HG03439 (cell line): ENCODE measurements around the gene NEUROG1.
"Not testable (repeated sequence)": the region's sequence is repeated elsewhere in the genome, so short reads cannot be mapped to it uniquely, and the experiment has no call there.

Experiments
- ATAC-seq: cut with Tn5 transposase; IDR thresholded peaks from one replicate; pipeline ENCODE4 v1.9.1; 2021; ENCODE audit warnings: mild to moderate bottlenecking, moderate library complexity; ENCODE audit not compliant: unreplicated experiment

Gene NEUROG1

DNA sequence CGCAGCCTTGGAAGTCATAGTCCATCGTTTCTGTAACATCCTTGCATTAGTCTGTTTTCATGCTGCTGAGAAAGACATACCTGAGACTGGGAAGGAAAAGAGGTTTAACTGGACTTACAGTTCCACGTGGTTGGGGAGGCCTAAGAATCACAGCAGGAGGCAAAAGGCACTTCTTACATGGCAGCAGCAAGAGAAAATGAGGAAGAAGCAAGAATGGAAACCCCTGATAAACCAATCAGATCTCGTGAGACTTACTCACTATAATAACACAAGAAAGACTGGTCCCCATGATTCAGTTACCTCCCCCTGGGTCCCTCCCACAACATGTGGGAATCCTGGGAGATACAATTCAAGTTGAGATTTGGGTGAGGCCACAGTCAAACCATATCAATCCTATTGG is 40.2 kb downstream of the NEUROG1 start:
- not testable (repeated sequence) for ATAC-seq

DNA sequence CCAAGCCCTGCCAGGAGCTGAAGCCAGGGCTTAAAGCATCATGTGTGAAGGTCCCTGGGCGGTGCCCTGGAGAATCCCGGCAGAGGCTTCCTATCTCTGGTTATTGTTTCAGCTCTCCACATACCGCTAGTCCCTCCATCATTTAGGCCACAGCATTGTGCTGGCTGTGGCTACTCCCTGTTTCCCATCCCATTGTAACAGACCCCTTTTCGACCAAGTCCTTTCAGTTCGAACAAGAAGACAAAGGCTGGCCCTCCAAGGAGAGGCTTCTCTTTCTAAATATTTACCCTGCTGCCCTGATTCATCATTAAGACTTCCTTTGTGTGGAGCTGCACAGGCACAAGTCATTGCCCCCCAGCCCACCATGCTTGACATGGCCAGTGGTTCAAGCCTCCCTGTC is 41.6 kb downstream of the NEUROG1 start:
- ATAC-seq = no peak

DNA sequence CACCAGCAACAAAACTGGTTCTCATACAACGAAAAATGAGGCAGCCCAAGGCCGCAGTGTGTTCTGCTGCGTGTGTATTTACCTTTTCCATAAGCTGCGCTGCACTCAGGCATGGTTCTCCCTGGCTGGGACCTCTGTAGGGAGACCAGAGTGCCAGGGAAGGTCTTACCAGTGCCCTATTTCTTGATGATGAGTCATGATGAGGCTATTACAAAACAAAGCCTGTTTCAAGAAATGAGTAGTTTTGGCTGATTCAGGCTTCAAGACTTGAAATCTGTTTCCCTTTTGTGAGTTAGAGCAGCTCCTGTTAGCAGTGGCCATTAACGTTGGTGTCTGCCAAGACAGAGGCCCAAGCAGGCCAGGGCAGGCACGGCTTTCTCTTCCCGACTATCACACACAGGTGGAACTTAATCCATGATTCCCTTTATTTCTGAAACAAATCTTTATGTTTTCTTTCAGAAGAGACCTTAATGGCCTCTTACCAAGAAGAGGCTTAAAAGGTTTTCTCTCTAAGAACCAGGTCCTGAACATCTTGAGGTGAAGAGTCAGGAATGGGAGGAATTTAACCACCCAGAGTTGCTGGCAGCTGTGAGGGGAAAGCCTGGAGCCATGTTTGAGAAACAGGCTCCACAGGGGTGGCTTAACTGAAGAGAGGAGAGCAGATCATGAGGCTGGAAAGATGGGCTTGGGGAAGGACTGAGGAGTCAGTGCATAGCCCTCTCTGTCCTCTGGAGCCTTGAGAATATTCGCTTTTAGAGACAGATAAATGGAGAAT is 42.2 kb downstream of the NEUROG1 start:
- ATAC-seq = no peak

DNA sequence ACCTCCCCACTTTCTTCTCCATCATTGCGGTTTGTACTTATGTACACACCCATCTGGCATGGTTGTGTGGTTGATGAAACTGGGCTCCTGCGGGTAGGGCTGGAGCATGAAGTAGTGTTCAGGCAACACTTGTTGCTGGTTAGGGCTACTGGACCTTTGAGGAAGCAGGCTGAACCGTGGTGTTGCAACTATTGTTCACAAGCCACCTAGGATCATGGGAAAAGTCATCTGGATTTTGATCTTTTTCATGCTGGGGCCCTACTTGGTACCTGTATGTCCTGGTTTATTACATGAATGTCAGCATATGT is 43.5 kb downstream of the NEUROG1 start:
- no peak for ATAC-seq

DNA sequence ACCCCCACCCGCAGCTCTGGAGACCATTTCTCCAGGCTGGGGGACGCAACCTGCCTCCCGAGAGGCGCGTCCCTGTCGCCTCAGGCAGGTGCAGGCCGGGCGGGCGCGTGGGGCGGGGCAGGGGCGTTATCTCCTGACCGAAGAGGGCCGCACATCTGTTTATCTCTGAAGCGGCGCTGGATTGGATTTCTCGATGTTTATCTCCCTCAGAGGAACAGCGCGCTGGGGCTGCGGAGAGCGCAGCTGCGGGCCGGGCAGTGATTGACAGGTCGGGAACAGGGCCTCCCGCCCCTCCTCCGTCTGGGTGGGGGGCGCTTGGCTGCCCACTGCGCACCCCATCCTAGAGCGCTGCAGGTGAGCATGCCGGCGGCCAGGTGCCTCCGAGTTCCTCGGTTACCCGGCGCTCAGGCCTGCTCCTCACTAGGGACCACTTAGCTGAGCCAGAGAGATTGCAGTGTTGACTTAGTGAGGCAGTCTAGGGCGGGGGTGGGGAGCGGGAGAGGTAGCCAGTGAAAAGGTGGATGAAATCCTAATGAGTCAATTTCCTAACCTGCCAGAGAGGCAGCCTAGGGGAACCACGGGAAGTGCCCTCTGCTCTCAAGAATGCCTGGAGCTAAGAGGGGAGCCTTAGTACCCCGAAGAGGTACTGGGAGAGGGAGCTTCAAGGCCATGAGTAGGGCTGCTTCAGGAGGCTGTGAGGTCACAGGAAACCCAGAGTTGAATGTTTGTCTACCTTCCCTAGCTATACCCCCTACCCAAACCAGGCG is 44.0 kb downstream of the NEUROG1 start:
- ATAC-seq = no peak

DNA sequence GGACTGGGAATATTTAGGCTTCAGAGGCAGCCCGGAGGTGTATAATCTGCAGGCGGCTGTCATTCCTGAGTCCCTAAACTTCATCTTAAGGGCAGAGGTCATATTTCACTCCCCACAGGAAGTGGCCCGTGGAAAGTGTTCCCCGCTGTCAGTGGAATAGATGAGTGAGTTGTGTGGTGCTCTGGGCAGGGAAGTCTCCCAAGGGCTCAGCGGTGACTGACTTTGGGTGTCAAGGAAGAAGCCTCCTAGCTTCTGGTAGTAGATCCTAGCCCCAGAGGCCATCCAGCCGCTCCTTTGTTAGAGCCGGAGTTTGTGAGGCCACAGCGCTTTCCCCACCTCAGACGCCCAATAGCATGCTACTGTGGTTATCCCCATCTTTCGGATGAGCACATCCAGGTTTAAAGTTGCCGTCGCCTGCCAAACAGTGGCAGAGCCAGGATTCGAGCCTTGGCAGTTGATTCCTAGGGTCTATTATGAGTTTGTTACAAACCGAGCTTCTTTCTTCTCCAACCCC is 44.7 kb downstream of the NEUROG1 start:
- ATAC-seq = no peak

DNA sequence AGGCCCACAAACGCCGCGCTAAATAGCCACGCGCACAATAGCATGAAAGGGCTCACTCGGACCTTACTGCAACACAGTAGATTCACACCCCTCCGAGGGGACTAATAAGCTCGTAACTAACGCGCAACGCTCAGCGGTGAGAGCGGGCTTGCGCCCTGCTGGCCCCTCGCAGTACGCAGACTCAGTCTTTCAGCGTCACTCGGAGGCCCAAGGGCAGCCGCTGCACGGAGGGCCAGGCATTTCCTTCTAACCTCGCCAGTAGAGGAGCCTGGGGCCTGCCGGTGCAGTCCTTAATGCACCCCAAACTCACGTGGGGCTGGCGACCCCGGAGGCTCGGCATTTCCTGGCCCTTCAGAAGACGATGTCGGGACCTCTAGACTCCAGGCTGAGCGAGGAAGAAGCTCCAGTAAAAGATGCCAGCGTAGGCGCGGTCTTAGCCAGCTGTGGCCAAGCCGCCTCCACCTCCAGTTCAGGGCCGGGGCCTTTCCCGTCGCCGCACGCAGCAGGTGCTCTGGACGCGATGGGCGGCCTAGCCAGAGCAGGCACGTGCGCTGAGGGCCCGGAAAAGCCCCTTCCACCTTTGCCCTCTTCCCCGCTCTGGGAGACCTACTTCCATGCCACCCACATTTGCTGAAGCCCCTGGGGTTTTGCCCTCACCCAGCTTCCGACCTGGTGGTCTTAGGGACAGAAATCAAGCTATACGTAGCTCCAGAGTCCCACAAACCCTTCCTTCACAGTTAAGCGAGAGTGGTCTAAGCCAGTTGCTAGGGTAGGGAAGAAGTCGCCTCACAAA is 45.3 kb downstream of the NEUROG1 start:
- ATAC-seq = no peak

DNA sequence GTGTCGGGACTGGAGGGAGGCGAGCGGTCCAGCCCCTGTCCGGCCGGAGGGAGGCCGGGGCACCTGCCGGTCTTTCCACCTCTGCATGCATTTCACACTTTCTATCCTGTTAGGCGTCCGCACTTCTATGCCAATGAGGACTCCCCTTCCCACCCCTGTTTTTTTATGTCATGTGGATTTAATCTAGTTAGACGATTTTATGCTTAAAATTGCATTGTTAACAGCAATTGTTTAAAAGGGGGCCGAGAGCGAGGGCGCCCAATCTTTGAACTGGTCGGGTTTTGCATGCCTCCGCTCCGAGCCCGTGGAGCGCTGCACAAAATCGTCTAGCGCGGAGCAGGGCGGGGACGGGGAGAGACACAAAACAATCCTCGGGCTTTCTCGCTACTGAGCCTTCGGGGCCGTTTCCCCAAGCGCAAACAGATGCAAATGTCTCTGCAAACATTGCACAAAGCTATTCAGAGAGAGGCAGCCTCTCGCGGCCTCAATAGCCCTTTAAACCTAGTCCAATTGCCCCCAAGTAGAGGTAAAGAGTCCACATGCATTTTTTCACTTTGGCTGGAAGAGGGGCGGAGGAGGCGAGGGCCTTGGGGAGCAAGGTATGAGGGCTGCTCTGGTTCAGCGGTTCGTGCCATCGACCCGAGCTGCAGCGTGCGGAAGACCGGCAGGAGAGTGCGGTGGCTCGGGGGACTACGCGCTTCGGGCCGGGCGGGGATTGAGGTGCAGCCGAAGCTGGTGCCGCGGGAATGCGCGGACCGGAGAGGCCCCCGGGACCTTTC is 46.1 kb downstream of the NEUROG1 start:
- ATAC-seq = no peak

DNA sequence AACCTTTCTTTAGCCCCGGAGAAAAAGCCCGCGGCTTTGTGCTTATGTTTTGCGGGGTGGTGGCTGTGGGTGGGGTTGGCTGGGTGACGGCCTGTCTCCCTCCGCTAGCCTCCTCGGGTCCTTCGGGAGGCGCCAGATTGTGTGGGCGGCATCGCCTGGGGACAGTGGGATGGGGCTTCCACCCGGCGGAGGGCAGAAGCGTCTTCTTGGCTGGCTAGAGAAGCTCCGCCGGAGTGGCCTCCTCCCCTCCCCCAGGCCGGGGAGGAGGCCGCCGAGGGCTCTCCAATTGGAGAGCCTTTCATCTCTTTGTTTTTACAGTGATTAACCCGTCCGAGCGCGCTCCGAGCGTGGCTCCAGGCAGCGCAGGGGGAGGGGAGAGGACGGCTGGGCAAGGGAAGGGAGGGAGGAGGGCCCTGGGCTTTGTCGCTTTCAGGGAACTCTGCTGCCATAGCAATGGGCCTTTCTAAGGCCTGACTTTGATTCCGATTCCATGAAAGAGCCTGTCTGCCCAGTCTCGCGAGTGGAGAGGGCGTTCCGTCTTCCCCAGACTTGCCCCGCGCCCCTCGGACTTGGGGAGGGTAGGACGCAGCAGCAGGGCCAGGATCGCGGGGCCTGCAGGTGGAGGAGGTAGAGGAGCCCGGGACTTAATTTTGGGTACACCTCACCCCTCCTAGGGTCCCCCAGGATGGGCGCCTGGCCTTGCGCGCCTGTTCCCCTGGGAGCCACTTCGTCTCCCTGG is 46.9 kb downstream of the NEUROG1 start:
- ATAC-seq = no peak

DNA sequence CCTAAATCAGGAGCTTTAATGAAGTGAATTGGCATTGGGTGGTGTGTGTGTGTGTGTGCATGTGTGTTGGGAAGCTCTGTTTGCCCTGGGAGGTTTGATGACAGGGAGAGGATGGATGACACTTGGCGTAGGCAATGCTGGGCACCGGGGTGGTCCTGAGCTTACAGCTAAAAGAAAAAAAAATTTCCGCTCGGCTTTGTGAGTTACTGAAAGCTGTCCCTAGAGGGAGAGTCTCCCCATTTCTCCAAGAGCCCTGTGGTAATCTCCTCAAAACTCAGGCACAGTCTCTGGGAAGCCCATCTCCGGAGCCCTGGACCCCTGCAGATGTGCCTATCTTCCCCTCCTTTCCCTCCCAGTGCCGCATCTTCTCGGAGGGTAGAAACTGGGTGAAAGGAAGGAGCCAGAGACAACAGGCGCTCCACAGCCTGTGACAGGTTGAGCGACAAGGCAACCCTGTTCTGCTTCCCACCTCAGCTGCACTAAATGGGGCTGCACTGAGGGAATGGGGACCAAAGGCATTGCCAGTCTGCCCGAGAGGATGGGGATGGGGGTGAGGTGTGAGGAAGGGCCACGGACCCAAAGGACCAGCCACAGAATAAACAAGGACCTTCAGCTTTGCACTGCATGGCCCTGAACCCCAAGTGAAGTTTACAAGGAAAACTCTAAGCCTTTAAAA is 47.8 kb downstream of the NEUROG1 start:
- ATAC-seq = no peak

DNA sequence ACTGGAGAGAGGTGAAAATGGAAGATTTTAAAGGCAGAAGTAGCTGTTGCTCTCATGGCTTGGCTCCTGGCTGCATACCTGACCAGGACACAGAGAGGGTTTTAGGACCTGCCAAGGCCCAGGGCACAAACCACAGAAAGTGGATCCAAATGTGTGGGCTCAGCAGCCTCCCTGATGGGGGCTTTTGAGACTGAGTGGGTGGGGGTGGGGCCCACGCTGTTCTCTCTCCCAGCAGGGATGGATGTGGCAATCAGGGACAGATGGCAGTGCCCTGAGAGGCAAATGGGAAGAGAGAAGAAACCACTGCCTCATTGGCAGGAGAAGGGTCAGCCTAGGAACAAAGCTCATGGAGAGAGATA is 48.7 kb downstream of the NEUROG1 start:
- ATAC-seq = no peak

DNA sequence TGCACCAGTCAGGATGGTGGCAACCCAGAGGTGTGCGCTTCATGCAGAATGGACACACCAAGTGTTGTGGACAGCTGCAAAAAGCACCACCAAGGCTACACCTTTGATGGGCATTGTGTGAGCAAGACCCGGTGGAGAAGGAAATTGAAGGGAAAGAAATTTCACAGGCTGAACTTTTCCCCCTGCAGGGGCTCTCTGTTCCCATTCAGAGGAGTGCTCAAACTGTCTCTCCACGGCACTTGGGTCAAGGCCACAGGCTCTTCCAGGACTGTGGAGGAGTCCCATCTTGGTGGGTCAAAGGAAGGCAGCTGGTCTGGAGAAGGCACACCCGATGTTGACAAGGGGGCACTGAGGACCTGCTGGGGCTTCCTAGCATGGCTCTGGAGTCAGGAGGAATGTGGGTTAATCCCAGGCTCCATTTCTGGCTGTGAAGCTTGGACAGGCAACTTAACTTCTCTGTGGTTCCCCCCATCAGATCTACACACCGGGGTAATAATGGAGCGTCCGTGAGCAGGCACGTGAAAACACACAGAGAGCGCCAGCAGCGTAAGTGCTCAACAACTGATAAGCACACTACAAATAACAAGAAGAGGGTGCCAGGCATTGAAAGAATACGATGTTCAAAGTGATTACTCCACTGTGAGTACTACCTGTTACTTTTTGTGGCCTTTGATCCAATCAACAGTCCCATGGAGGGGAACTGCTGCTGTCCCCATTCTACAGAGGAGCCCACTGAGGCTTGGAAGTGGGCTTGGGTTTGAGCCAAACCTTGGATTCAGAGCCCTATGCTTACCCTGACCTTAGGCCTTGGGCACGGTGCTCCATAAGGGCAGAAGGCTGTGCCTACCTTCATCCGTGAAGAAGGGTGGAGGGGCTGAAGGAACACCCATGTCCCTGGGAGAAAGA is 49.4 kb downstream of the NEUROG1 start:
- ATAC-seq = no peak

DNA sequence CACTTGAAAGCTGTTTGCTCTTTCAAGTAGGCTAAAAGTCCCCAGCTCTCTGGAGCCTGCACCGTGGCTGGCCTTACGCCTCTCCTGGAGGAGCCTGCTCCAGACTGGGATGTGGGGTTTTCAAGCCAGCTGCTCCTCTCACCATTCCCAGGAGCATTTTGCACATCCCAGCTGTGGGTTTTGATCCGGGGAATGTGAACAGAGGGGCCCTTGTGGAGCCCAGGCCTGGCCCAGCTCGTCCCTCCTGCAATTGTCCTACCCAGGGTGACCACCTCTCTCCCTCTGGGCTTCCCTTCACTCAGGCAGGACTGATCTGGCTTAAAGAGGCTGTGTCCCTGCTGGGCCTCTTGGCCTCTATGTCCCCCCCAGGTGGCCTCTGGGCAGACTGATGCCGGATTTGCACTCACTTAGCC is 51.1 kb downstream of the NEUROG1 start:
- no peak for ATAC-seq
